GM12875 (cell line): ENCODE results near the gene ASB12.
A peak's percentile ranks its signal among the peaks of the same experiment; 100 is the strongest.

ENCODE experiments used
- H3K4me3 ChIP-seq: one replicate; pipeline ENCODE4 v1.5.1; 2011; ENCODE audit warnings: low read depth, low read length, control low read depth
- CTCF ChIP-seq: IDR thresholded peaks from 2 replicates; pipeline ENCODE4 v1.5.1; 2011; ENCODE audit warnings: low read depth, mild to moderate bottlenecking, control low read depth, inconsistent platforms, low read length, moderate library complexity, borderline replicate concordance; ENCODE audit not compliant: insufficient read depth

Gene ASB12

GRCh38 chrX:64205441-64205734 is 25.0 kb downstream of the ASB12 start, which contains the start of gene AMER1:
TSS of gene AMER1 (minus strand) at chrX:64205708. CDS start at chrX:64193286, 12,422 bp downstream.
- peak within 1 kb of the TSS; percentile 73 for H3K4me3 ChIP-seq
- no peak for TF ChIP-seq CTCF

- H3K4me3 ChIP-seq = peak overlapping the region; percentile 73
- TF ChIP-seq CTCF = no peak
Observed at GRCh38 chrX:64204701-64205440, 25.5 kb downstream of the ASB12 start.

GRCh38 chrX:64204252-64204651 is 26.2 kb downstream of the ASB12 start:
- peak overlapping the region; percentile 73 for H3K4me3 ChIP-seq
- TF ChIP-seq CTCF = no peak

GRCh38 chrX:64202808-64203325 is 27.5 kb downstream of the ASB12 start:
- H3K4me3 ChIP-seq = no peak overlapping the region
- no peak for TF ChIP-seq CTCF

GRCh38 chrX:64198036-64198435 is 32.4 kb downstream of the ASB12 start:
- no peak for TF ChIP-seq CTCF
- H3K4me3 ChIP-seq = no peak overlapping the region

GRCh38 chrX:64196606-64197005 is 33.8 kb downstream of the ASB12 start:
- TF ChIP-seq CTCF = no peak
- H3K4me3 ChIP-seq = no peak overlapping the region

- no peak overlapping the region for H3K4me3 ChIP-seq
- no peak for TF ChIP-seq CTCF
Observed at GRCh38 chrX:64195862-64196261, 34.5 kb downstream of the ASB12 start.
